ENCODE measurements around the gene MYLK.

MYLK gene

DNA sequence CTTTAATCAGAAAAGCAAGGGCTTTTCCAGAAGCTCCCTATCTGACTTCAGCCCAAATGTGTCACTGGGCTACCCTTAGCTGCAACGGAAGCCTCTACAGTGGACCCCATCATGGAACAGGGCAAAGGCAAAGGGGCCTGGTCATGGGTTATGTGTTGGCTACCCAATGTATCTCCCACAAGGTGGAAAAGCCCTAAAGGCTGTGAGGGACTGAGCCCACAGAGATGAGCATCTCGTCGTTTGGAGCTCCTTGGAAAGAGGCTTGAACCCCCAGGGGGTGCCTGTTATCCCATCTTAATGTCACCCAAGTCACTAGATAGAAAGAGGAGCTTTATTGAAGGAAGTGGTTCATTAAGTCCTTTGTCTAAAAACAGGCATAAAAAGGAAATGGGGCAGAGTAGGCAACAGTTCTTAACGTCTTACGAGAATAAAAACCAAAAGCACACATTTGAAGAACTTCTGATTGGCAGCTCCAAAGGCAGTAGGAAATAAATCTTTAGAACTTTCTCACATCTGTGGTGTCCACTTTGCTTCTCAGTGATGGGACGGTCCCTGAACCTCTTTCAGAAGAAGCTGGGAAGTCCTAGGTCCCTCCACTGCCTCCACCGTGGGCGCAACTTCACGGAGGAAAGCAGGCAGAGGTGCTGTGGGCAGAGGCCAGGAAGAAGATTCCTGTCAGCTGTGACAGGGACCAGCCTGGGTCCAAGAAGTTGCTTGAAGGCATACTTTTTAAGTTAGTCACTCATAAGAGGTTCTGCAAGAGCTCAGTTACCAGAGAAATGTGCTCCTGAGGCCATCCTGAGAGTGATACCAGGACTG is 93.7 kb downstream of the MYLK start:
- no peak for DNase-seq

DNA sequence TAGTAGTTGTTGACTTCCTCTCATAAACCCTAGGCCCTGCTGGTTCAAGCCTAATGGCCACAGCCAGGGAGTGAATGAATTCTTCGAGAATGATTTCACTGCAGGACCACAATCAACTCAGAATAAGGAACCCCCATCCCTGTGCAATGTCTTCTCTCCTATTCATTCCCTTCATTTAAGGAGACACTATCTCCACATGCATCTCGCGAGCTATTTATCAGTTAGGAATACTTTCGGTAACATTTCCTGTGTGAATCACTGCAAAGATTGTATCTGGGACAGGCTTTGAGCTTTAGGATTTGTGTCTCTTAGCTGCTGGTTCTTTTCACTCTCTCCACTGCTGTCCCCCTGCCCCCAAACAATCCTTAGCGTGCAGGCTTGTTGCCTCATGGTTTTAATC is 94.4 kb downstream of the MYLK start:
- no peak for DNase-seq

DNA sequence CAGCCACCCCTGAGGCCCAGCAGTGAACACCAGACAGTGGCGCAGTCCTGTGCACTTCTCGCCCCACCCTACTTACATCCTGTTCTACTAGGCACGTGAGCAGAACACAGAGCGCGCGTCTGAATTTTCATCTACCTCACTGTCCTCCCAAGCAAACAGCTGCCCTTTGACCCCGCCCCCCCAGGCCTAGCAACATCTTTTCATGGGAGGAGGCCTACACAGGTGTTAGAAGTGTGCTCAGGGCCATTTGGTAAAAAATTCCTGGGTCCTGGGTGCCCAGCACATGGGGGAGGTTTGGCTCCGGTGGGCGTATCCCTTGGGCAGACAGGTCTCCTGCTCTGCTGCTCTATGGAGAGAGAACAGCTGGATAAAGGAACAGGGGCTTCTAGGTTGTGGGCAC is 95.0 kb downstream of the MYLK start:
- DNase-seq, result no peak

DNA sequence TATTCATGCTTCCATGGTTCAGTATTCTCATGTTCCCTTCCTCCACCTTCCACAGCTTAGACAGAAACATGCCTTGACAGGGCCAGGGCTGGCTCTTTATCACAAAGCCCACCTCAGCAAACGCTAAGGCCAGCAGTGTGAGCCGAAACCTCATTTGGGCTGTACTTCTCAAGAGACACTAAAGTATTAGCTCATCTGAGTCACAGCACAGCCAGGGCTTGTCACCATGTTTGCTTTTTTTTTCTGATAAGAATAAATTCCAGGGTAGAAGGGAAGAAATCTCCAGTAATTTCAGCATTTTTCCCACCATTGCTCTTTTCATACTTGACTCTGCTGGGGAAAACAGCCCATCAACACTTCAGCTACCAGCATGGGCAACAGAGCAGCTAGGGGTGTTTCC is 95.4 kb downstream of the MYLK start:
- DNase-seq, result no peak

DNA sequence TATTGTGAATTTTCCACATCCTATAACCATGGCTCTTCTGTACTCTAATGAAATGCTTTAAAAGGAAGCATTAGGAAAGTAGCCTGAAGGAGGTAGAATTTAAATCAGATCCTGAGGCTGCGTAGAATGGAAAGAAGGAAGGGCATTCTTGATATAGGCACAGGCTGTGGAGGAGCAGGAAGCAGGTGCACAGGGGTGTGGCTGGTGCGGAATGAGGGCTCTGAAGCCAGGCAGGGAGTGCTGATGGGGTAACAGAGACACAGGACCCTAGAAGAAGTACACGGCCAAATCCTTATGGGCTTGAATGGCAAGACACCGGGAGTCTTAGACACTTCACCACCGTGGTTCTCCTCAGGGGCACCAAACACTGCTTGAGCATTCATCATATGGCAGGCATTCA is 97.0 kb downstream of the MYLK start:
- DNase-seq, result no peak

DNA sequence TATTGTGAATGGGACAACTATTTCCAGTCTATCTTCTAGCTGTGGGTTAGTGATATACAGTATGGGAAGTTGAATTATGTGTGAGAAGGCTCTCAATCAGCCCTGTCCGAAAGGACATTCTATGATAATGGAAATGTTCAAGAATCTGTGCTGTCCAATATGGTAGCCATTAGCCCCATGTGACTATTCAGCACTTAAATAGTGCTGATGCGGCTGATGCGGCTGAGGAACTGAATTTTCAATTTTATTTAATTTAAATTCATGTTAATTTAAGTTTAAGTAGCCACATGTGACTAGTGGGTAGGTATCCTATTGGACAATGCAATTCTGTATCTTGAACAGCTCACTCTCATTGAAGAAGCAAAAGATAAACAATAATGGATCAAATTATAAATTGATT is 98.5 kb downstream of the MYLK start:
- no peak for DNase-seq

DNA sequence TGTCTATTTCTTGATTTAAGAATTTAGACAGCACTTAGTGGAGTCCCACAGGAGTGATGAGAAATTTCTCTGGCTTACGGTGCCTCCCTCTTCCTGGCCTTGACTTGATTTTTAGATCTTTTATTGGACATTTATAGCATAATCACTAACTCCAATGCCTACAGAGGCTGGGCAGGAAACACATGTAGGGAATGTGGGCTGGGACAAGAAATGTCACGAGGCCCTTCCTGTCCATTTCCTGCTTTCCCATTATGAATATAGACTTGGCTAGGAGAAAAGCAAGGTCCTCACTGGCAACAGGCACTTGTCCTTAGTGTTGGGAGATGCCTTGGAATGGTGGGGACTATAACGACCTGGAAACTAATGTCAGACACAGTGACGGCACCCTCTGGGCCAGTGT is 100.3 kb downstream of the MYLK start:
- DNase-seq, result no peak

DNA sequence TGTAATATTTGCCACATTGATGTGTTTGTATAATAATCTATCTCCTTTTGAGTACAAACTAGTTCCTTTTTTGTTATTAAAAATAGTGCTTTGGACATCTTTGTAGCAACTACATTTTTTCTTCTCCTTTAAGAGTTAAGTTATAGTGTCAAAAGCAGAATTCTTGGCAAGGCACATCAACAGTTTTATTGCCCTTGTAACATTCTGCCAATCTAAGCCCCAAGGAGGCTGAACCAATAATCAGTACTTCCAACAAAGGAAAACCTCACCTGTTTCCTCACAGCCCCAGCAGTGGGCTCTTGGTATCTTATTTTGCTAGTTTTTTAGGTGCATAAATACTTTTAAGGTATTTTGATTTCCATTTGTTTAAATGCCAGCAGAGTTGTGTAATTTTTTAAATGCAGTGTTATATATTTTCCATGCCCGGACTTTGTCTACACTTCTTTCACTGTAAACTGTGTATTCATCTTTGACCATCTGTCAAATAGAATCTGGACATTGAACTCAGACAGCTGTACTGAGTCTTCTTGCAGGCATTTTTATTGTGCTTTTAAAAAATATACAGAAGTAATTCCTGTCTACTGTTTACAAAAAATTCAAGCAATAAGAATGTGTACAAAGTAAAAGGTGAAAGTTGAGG is 101.0 kb downstream of the MYLK start:
- DNase-seq, result no peak

DNA sequence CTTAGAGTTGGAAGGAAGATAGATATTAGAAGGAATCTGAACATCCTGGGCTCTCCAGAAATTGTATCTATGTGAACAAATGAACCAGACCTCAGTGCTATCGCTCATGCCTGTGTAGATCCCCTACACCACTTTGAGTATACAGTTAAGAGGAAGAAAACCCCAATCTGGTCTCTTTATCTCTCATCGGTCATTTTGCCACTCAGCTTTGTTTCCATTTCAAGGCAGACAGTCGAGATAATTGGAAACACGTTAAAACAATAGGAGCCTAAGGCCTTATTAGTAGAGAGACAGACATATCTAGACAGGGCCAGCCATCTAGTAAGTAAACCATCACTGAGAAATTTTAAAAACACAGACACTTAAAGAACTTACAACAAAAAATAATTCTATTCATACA is 101.6 kb downstream of the MYLK start:
- no peak for DNase-seq

DNA sequence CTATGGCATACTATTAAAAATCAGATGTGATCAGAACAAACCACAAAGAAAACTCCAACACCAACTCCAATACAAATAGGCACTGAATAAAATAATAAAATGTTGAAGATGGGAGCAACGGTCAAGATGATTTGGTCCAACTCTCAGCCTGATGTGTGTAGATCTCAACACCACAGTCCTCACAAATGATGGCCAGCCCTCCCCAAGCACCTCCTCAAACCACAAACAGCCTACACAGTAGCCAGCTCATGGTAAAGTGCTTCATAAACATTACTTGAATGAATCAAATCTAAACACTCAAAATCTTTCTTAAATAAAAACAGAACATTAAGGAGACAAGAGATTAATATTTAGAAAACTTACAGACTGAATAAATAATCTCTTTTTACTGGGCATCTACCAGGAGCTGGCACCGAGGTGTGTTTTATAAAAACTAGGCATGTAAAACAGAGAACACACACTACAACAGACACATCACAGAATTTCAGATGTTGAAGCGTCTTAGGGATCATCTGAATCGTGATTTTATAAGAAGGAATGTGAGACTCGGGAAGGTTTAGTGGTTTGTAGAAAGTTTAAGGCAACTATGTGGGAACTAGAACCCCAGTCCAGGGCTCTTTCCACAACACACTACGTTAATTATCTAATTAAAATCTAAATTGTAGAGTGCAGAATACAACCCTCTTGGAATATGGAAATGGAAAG is 102.4 kb downstream of the MYLK start:
- DNase-seq, result no peak

DNA sequence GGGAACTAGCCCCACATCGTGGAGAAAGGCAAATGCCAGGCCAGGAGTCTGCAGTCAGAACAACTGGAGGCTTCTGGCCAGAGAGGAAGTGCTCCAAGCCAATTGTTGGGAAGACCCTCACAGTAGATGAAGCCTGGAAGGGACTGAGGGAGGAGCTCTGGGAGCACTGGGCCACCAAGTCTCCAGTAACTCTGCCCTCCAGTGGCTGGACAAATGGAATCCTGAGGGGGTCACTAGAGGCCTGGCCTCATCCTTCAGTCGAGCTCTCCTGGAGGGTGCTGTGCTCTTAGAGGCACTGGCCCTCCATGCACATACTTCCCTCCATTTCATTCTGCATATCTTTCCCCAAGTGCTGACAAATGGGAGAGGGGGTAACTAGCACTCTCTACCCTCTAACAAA is 103.0 kb downstream of the MYLK start:
- DNase-seq, result no peak

DNA sequence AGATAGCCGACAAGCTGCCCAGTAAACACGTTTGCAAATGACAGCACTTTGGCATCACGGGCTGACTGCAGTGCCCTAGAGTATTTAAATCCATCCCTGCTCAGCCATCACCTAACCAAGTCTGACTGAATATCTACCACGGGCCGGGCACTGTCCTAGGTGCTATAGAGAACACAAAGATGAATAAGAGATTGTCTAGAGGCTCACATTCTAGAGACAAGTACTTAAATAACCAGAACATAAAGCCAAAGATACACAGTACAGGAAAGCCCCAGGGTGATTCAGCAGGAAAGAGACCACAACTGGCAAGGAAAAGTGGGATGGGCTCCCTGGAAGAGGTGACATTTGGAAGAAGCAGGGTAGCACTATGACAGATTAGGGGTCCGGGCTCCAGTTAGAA is 103.5 kb downstream of the MYLK start:
- no peak for DNase-seq

DNA sequence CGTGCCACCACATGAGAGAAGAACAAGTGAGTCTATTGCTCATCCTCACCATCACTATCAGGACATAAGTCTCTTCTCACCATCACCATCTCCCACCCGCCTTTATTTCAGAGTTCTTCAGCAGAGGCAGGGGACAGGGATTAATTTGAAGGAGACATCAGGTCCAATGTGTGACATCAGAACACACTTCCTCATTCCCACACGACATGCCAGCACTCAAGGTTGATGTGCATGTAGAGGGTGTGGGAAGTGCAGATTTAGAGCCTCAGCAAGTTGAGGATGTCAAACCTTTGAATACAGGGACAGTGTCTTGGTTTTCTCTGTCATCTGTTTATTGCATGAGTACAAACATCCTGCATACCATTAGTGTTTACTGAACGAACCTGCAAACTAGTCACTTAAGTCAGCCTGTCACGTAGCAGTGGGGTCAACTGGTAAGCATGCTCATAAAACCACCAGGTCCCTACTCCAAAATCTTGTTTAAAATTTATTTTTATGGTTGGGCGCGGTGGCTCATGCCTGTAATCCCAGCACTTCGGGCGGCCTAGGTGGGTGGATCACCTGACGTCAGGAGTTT is 104.4 kb downstream of the MYLK start:
- no peak for DNase-seq

DNA sequence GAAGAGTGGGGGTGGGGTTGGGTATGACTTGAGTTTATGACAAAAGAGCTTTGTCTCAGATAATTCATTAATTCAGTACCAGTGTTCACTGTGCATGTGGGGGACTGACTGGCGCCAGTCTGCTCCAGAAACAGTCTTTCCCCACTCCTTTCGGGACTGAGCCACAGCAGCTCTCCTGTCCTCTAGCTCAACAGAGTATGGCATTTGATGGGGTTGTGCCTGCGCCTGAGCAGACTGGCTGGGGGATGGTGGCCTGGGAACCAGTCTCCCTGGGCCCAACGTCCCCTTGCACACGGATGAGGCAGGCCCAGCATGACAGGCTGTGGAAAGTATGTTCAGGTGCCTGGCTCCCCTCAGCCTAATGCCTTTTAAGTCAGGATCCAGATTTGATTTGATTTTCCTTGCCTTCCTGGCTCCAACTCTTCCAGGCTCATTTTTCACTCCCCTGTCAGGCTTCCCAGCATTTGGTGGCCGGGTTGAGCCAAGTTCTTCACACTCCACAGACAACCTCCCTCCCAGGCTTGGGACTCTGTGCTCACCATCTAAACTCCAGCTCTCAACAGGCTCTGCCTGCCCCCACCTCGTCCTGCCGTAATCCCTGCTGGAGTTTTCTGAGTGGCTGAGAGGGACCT is 105.0 kb downstream of the MYLK start:
- DNase-seq, result no peak

DNA sequence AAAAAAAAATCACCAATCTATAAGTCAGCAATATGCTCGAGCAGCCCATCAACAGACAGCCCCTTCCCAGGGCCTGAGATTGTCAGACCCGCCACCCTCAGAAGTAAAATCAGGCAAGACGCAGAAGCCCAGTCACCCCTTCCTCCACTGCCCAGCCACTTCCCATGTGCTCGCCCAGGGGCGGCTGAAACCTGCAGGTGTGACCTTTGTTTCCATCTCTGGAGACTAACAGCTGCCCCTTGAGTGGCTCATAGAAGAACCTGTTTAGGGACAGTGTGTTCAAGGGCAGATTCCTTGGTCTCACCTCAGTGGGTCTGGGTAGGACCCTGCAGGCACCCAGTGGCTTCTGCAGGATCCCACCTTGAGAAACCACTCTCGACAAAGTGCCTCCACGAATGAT is 105.6 kb downstream of the MYLK start:
- DNase-seq, result no peak

DNA sequence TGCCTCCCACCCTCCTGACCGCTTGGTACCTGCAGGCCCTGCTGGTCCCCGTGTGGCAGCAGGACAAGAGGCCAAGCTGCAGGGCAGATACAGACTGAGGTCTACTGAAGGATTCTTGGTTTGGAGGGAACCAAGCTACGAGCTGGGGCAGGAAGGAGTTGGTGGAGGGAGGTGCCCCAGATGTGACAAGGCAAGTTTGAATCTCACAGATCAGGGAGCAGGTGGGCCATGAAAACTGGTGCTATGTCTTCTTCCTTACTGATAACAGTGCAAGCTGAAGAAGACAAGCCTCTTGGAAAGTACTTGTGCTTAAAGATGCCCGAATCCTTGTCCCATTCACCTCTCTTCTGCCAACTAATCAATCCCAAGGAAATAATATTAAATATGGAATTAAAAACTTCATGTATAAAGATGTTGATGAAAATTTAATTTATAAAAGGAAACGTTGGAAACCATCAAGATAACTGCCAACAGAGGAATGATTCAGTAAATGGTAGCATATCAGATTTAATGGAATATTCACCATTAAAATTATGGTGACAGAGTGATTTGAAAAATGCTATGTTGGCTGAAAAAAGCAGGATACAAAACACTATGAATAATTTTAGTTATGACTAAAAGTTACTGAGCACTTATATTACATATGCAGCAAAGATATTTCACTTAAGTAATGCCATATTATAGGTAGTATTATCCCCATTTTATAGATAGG is 107.9 kb downstream of the MYLK start:
- no peak for DNase-seq

DNA sequence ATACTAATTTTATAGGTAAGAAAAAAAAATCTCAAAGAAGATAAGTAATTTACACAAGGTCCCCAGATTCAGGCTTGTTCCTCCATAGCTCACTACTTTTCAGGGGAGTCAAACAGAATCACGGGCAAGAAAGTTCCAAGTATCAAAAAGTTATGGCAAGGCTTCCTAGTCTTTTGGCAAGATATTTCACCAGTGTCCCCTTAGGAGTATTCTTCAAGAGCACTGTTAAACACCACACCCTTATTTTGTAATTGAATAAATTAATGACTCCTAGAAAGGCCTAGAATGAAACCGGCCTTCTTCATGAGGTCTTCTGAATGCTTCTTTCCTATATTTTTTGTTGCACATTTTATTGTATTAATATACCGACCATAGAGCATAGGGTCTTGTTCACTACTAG is 109.7 kb downstream of the MYLK start:
- no peak for DNase-seq

DNA sequence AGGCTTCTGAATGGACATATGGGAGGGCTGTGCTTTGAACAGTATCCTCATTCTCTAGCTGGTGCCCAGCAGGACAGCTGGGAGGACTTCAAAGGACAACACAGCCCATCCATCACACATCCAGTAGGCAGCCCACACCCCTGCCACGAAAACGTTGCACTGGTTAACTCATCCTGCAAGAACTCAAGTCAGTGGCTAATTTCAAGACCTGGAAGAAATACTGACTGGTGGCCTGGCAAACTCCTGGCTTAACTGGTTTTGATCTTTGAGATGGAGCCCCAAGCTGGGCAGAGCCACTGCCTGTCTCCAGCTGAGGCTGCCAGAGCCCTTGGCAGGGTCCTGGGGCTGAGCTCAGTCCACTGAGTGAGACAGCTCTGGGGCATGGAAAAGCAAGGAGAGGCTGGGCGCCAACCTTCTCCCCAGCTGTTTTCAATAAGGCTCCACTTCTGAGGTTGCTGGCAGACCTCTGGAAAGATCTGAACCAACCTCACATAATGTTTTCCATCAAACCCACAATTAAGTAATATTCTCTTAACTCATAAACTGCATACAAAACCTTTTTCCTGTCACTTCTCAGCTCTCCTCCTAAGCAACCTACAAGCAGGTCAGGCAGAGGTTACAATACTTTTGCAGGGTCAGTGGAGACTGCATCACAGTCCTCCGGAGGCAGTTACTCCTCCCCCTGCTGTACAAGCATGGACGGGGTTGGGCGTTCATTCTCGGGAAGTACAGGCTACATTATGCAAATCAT is 110.3 kb downstream of the MYLK start:
- DNase-seq, result no peak

DNA sequence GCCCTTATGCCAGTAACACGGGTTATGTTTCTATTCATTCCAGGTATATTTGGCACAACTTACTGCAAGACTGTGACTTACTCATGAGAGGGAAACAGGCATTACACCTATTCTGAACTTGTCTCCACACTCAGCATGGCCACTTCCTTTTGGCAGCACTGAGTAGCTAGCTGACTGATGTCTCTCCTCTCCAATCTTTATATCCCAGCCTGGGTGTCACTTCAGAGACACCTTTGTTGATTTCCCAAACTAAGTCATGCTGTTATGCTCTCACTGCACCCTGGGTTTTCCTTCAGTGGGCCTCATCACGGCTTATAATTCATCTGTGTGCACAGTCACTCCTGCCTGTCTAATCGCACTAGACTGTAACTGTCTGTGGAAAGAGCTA is 114.8 kb downstream of the MYLK start:
- DNase-seq, result no peak

DNA sequence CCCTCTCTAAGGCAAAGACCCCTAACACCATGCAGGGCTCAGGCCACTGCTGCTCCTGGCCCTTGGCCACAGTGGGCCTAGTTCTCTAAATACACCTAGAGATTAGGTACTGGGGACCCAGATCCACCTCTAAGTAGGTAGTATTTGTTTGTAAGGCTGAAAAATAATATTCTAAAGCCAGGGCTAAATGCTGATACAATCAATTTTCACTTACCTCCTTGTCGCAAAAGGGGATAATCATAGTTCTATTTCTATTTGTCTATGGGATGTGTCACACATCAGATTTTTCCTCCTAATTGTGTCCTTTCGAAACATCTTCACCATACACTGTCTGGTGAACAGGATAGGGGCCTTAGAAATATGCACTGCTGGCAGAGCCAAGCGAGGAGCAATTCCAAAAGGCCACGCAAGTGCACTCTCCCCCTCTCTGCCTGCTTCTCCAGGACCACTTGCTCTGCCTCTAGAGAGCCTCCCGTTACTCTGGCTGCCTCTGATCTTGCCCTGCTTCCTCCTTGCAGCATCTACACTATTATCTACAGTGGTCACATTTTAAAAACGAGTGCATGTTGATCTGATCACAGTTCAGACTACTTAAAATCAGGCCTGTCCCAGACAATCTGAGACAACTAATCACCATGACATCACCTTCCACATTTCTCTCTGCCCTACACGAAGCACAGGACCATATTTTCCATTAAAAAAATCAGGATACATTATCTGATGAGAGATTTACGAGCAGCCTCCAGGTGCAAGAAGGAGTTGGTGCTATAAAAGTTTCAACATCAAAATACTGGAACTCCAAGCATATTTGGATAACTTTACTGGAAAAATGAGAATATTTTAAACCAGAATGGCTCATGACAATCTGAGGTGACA is 115.4 kb downstream of the MYLK start:
- no peak for DNase-seq

Data from CD4-positive, alpha-beta T cell treated with Interferon alpha-2 for 1 hour (primary cell).